ENCODE results near the gene ARHGAP27.
"Not testable (repeated sequence)": the region's sequence is repeated elsewhere in the genome, so short reads cannot be mapped to it uniquely, and the experiment has no call there.

DNA sequence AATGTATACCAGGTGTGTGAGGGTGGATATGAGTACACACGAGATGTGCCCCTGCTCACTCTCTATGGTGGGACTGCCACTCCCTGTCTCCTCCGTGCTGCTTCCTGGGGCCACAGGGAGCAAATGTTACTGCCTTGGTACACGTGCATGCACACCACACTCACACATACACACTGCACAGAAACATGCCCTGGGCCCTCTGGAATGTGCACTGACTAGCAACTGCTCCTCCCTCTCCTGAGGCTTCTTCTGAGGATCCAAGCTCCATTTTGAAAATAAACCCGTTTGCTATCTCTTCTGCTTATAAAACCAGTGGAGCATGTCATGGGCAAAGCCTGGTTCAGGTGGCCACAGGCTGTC is 36.5 kb upstream of the ARHGAP27 start:
- TF ChIP-seq CTCF (IDR thresholded peaks at IDR 0.05; ENCODE audit: poor library complexity); EZH2 (IDR thresholded peaks at IDR 0.05; ENCODE audit: borderline replicate concordance); EZH2phosphoT487 (IDR thresholded peaks at IDR 0.05; ENCODE audit: low read depth, severe bottlenecking, unreplicated experiment): not testable (repeated sequence)

Measured in hepatocyte (in vitro differentiated cells).